ENCODE data around the gene ZBTB7C. TPM values are rescaled to one million over a fixed set of nuclear protein-coding genes. Genes with fewer than 3 reads are reported as not detected.
"Not testable (repeated sequence)": the region's sequence is repeated elsewhere in the genome, so short reads cannot be mapped to it uniquely, and the experiment has no call there.

ZBTB7C gene
- total RNA-seq, 2 experiments from 2014 or later, result not detected

- CTCF ChIA-PET, result interaction anchor here (0.7 to 7.7 kb wide), 38 partner anchors 9 to 1893 kb away, joined by 3 to 121 read pairs (median 4); no protein-coding TSS in a partner anchor
Observed at GRCh38 chr18:48445540-48445939, 36.4 kb upstream of the ZBTB7C start.

GRCh38 chr18:48442761-48443160, 33.6 kb upstream of the ZBTB7C start:
- CTCF ChIA-PET, result interaction anchor here (1.2 kb wide), 1 partner anchor 420 kb away, joined by 4 read pairs; no protein-coding TSS in a partner anchor
- no peak overlapping the region for H3K27ac Mint-ChIP-seq
- no peak for TF ChIP-seq CTCF (IDR thresholded peaks at IDR 0.05)
- peaks cover 2% of the 10 kb centered on the region for H3K4me1 Mint-ChIP-seq (ENCODE audit: low read depth)
- ATAC-seq (no peak), DNase-seq (no peak)
- no peak overlapping the region for H3K4me3 Mint-ChIP-seq
- intact Hi-C loops (cut with micrococcal nuclease), result no loop called here
- H3K36me3 Mint-ChIP-seq (ENCODE audit: low read depth), result no peaks in the 10 kb centered on the region
- peaks cover 31% of the 10 kb centered on the region for H3K27me3 Mint-ChIP-seq
- POLR2A ChIA-PET, result no interaction called here
- H3K9me3 Mint-ChIP-seq, result no peaks in the 10 kb centered on the region

More at GRCh38 chr18:48445540-48445939, 36.4 kb upstream of the ZBTB7C start:
- Mint-ChIP-seq H3K4me1 (ENCODE audit: low read depth) (peaks cover 2% of the 10 kb centered on the region), H3K9me3 (no peaks in the 10 kb centered on the region), H3K27ac (no peak overlapping the region), H3K27me3 (peaks cover 19% of the 10 kb centered on the region), H3K4me3 (no peak overlapping the region), H3K36me3 (ENCODE audit: low read depth) (no peaks in the 10 kb centered on the region)
- peak; percentile 86 for TF ChIP-seq CTCF (IDR thresholded peaks at IDR 0.05)
- DNase-seq (peak; percentile 87), ATAC-seq (peak; percentile 85)
- POLR2A ChIA-PET, result no interaction called here
- intact Hi-C loops (cut with micrococcal nuclease), result loop anchor here (5.0 kb wide), 1 partner anchor 413 kb away; no protein-coding TSS in a partner anchor

GRCh38 chr18:48441405-48441881, 32.3 kb upstream of the ZBTB7C start:
- Mint-ChIP-seq H3K27me3 (peaks cover 31% of the 10 kb centered on the region), H3K9me3 (no peaks in the 10 kb centered on the region), H3K4me3 (no peak overlapping the region), H3K36me3 (ENCODE audit: low read depth) (no peaks in the 10 kb centered on the region), H3K4me1 (ENCODE audit: low read depth) (no peaks in the 10 kb centered on the region), H3K27ac (no peak overlapping the region)
- intact Hi-C loops (cut with micrococcal nuclease), result no loop called here
- CTCF ChIA-PET, result interaction anchor here (1.2 kb wide), 1 partner anchor 419 kb away, joined by 4 read pairs; no protein-coding TSS in a partner anchor
- POLR2A ChIA-PET, result no interaction called here
- no peak for TF ChIP-seq CTCF (IDR thresholded peaks at IDR 0.05)
- DNase-seq (no peak), ATAC-seq (no peak)

GRCh38 chr18:48440924-48441323, 31.7 kb upstream of the ZBTB7C start:
- CTCF ChIA-PET, result no interaction called here
- ATAC-seq (no peak), DNase-seq (no peak)
- Mint-ChIP-seq H3K9me3 (no peaks in the 10 kb centered on the region), H3K4me1 (ENCODE audit: low read depth) (no peaks in the 10 kb centered on the region), H3K27ac (no peak overlapping the region), H3K36me3 (ENCODE audit: low read depth) (no peaks in the 10 kb centered on the region), H3K4me3 (no peak overlapping the region), H3K27me3 (peaks cover 35% of the 10 kb centered on the region)
- POLR2A ChIA-PET, result interaction anchor here (0.9 kb wide), 1 partner anchor 13 kb away, joined by 3 read pairs; no protein-coding TSS in a partner anchor
- intact Hi-C loops (cut with micrococcal nuclease), result no loop called here
- TF ChIP-seq CTCF (IDR thresholded peaks at IDR 0.05), result no peak

- H3K27ac Mint-ChIP-seq, result no peak overlapping the region
- H3K27me3 Mint-ChIP-seq, result peaks cover 31% of the 10 kb centered on the region
- no peak for TF ChIP-seq CTCF (IDR thresholded peaks at IDR 0.05)
- ATAC-seq (no peak), DNase-seq (no peak)
- H3K9me3 Mint-ChIP-seq, result no peaks in the 10 kb centered on the region
- H3K4me3 Mint-ChIP-seq, result no peak overlapping the region
- ChIA-PET POLR2A (no interaction called here), CTCF (interaction anchor here (2.1 kb wide), 1 partner anchor 9 kb away, joined by 27 read pairs; no protein-coding TSS in a partner anchor)
- intact Hi-C loops (cut with micrococcal nuclease), result no loop called here
- no peaks in the 10 kb centered on the region for H3K4me1 Mint-ChIP-seq (ENCODE audit: low read depth)
- H3K36me3 Mint-ChIP-seq (ENCODE audit: low read depth), result no peaks in the 10 kb centered on the region
Observed at GRCh38 chr18:48436907-48437306, 27.7 kb upstream of the ZBTB7C start.

- H3K27ac Mint-ChIP-seq; H3K36me3 Mint-ChIP-seq (ENCODE audit: low read depth); DNase-seq; H3K4me1 Mint-ChIP-seq (ENCODE audit: low read depth); ATAC-seq; POLR2A ChIA-PET; intact Hi-C loops (cut with micrococcal nuclease); H3K4me3 Mint-ChIP-seq; H3K9me3 Mint-ChIP-seq: not testable (repeated sequence)
- CTCF ChIA-PET, result interaction anchor here (1.3 kb wide), 1 partner anchor 11 kb away, joined by 4 read pairs; no protein-coding TSS in a partner anchor
- H3K27me3 Mint-ChIP-seq, result peaks cover 17% of the 10 kb centered on the region
Observed at GRCh38 chr18:48434382-48434781, 25.2 kb upstream of the ZBTB7C start.

Measured in activated CD8-positive, alpha-beta T cell treated with anti-CD3 and anti-CD28 coated beads for 36 hours (primary cell).